GM21526 (cell line): ENCODE measurements around the gene HTN3.
"Not testable (repeated sequence)": the region's sequence is repeated elsewhere in the genome, so short reads cannot be mapped to it uniquely, and the experiment has no call there.

Experiments used
- ATAC-seq: cut with Tn5 transposase; IDR thresholded peaks from one replicate; pipeline ENCODE4 v1.9.1; 2021; ENCODE audit warnings: moderate library complexity; ENCODE audit not compliant: unreplicated experiment, low FRiP score

HTN3 gene

DNA sequence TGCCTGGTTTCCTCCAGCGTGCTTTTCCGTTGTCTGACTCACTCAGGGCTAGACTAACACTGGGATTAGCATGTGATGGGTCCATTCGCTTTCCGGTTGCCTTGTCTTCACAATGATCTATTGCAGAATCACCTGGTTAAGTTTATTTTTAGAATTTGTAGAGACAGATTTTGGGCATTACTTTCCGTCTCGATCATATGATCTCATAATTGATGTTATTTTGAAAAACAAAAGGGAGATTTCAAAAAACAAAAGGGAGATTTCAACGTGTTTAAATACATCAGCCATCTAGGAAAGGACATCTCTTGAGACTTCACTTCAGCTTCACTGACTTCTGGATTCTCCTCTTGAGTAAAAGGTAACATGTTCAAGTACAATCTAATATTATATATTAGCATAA is at the start of gene HTN3:
TSS of gene HTN3 (plus strand) at position 301 of the 400 bp plus-strand sequence. CDS start 2,282 bp downstream, outside the sequence.
- not testable (repeated sequence) for ATAC-seq

DNA sequence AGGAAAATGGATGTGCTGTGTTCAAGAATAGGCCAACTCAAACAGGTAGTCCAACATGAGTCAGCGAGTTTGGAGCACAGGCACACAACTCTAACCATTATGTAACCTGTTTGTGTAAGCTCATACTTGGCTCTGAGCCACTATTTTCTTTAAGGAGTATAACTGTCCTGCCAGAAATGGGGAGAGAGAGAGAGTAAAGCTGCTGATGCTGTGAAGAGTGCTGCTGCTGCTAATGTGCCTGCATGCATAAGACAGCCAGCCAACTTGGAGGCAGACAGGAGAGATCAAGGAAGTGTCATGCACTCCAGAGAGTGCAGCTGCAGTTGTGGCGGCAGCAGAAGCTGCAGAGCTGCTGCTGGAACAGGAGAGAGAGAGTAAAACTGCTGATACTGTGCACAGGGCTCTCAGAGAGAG is 44.2 kb upstream of the HTN3 start:
- ATAC-seq: no peak

DNA sequence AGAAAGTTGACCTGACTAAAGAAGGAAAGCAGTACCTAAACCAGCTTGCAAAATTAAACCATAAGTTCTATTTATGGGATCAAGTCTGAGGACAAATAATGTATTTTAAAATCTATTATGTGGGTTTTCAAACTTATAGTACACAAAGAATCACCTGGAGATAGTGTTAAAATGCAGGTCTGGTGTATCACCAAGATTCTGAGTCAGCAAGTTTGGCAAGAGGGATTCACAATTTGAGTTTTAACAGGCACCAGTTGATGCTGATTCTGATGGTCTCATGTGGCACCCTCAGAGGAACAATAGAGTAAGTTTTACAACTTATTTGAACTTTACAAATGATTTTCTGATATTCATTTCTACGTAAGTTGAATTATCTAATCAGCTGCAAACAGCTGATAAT is 41.6 kb upstream of the HTN3 start:
- ATAC-seq: no peak

DNA sequence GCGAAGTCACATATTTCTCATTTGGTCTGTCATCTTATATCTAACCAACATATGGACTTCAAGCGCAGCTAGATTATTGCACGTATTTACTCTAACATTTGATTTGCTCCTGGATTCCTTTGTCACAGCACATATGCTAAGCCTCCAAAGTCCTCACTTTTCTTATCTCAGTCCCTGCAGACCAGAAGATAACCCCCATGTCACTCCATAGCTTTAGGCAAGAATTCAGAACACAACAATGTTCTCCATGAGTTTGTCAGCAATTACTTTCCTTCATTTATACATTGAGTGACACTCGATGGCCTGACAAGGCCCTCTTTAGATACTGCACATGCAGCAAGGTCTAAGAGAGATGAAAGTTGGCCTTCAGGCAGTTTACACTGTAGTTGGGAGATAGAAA is 37.2 kb upstream of the HTN3 start:
- no peak for ATAC-seq

DNA sequence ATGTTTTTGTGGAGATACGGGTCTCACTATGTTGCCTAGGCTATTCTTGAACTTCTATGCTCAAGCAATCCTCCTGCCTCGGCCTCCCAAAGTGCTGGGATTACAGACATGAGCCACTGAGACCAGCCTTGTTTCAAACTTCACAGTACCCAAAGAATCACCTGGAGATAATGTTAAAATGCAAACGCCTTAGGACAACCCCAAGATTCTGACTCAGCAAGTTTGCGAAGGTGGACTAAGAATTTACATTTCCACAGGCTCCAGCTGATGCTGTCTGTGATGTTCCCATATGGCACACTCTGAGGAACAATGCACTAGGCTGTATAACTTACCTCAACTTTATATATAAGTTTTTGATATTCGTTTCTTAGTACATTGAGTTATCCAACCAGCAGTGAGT is 33.5 kb upstream of the HTN3 start:
- ATAC-seq: no peak

DNA sequence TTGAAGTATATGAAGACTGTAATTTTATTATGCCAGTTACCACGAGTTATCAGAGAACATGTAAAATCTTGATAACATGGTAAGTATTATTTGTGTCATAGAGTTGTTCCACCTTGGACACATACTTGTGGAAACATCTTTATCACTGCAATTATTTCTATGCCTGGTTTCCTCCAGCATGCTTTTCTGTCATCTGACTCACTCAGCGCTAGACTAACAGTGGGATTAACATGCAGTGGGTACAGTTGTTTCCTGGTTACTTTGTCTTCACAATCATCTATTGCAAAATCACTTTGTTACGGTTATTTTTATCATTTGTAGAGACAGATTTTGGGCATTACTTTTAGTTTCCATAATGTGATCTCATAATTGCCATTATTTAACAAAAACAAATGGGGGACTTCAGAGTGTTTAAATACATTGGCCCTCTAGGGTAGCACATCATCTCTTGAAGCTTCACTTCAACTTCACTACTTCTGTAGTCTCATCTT is 32.7 kb upstream of the HTN3 start, which contains the start of gene STATH:
TSS of gene STATH (plus strand) at position 441 of the 491 bp plus-strand sequence. CDS start 2,472 bp downstream, outside the sequence.
- ATAC-seq: no peak

DNA sequence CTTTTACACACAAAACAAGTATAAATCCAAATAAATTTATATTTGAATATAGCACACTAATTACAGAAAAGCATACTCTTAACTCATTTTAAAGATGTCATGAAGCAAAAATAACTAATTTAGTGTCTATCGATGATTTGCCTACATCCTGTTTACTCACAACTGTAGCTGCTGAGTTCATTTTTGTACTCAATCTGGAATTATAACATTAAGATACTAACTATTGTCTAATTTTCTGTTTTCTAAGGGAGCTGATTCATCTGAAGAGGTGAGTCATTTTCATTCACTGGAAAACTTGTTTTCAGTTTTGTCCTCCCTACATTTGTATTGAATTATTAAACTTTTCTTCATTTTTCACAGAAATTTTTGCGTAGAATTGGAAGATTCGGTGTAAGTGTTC is 28.8 kb upstream of the HTN3 start:
- ATAC-seq: no peak

DNA sequence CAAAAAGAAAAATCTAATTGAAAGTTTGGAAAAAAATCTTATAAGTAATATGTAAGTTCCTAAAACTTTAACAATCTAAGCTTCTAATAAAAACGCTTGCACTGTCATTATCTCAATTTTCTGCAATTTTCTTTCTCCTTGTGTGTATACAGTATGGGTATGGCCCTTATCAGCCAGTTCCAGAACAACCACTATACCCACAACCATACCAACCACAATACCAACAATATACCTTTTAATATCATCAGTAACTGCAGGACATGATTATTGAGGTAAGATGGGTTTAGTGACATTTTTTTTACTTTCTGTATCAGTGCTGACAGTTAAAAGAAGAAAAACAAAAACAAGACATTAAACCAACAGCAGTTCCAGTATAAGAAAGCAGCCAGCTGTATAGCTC is 27.5 kb upstream of the HTN3 start:
- ATAC-seq: no peak

DNA sequence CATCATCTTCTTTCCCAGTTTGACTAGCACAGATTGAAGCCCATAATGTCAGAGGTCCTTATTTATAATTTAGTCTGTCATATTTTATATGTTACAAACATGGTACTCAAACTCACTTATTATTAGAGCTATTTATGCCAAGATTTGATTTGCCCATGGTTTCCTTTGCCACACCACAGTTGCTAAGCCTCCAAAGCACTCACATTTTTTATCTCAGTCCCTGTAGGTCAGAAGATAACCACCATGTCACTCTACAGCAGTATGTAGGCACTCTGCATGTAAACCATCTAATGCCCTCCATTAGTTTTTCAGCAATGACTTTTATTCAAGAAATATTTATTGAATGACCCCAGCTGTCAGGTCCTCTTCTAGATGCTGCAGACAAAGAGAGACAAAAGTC is 25.8 kb upstream of the HTN3 start:
- ATAC-seq: no peak

DNA sequence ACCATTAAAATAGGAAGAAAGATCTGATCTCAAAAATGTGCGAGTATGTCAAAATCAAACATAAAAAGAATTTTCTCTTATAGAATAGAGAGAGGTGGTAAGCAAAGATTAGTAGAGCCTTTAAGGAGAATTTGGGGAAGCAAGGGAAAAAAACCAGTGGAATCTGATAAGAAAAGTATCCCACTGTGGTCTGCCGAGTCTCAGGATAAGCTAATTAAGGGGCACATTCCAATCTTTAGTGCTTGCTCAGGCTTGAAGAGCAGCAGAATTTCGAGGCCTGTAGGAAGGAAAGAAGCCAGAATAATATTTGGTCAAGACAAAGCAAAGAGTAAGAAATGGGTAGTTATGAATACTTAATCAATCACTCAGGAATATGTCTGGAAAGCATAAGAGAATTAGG is 19.5 kb upstream of the HTN3 start:
- no peak for ATAC-seq

DNA sequence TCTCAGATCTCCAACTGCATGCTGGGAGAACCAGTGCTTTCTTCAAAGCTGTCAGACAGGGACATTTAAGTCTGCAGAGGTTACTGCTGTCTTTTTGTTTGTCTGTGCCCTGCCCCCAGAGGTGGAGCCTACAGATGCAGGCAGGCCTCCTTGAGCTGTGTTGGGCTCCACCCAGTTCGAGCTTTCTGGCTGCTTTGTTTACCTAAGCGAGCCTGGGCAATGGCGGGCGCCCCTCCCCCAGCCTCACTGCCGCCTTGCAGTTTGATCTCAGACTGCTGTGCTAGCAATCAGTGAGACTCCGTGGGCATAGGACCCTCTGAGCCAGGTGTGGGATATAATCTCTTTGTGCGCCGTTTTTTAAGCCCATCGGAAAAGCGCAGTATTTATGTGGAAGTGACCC is 9.3 kb upstream of the HTN3 start:
- not testable (repeated sequence) for ATAC-seq

DNA sequence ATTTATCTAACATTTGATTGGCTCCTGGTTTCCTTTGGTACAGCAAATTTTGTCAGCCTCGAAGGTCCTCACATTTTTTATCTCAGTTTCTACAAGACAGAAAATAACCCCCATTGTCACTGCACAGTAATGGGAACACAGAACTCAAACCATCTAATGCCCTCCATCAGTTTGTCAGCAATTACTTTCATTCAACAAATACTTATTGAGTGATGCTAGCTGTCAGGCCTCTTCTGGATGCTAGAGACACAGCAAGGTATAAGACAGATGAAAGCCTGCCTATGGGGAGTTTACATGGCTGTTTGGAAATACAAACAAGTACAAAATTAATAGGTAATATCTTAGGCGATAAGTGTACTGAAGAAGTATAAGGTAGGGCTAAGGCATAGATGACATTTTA is 5.0 kb upstream of the HTN3 start:
- ATAC-seq: no peak

DNA sequence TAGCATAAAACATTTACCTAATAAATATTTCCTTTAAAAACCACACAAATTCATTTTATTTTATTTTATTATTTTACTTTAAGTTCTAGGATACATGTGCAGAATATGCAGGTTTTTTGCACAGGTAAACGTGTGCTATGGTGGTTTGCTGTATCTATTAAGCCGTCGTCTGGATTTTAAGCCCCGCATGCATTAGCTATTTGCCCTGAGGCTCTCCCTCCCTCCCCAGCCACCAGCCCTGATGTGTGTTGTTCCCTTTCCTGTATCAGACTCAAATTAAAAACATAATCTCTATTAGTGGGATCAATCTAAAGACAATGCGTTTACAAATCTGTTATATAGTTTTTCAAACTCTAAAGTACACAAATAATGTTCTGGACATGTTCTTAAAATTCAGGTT is 1.2 kb upstream of the HTN3 start:
- no peak for ATAC-seq

DNA sequence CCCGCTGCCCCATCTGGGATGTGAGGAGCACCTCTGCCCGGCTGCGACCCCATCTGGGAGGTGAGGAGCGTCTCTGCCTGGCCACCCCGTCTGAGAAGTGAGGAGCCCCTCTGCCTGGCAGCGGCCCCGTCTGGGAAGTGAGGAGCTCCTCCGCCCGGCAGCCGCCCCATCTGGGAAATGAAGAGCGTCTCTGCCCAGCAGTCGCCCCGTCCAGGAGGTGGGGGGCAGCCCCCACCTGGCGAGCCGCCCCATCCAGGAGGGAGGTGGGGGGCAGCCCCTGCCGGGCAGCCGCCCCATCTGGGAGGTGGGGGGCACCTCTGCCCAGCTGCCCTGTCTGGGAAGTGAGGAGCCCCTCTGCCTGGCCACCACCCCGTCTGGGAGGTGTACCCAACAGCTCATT is 9.3 kb downstream of the HTN3 start:
- ATAC-seq: not testable (repeated sequence)

DNA sequence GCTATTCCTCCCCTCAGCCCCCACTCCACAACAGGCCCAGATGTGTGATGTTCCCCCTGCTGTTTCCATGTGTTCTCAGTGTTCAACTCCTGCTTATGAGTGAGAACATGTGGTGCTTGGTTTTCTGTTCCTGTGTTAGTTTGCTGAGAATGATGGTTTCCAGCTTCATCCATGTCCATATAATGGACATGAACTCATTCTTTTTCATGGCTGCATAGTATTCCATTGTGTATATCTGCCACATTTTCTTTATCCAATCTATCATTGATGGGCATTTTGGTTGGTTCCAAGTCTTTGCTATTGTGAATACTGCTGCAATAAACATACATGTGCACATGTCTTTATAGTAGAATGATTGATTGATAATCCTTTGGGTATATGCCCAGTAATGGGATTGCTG is 11.7 kb downstream of the HTN3 start:
- ATAC-seq: not testable (repeated sequence)

DNA sequence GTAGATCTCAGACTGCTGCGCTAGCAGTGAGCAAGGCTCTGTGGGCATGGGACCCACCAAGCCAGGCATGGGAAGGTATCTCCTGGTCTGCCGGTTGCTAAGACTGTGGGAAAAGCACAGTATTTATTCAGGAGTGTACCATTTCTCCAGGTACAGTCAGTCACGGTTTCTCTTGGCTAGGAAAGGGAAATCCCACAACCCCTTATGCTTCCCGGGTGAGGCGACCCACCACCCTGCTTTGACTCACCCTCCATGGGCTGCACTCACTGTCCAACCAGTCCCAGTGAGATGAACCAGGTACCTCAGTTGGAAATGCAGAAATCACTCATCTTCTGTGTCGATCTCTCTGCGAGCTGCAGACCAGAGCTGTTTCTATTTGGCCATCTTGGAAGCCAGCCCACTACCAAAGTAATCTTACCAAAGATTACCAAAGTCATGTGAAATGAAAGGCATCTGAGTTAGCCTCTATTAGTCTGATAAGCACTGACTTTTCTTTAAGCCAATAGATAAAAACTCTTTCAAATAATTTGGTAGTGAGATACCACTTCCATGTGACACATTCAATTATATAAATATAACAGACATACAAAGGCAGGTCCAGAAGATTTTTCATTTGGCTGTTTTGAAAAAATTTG is 13.5 kb downstream of the HTN3 start:
- no peak for ATAC-seq

DNA sequence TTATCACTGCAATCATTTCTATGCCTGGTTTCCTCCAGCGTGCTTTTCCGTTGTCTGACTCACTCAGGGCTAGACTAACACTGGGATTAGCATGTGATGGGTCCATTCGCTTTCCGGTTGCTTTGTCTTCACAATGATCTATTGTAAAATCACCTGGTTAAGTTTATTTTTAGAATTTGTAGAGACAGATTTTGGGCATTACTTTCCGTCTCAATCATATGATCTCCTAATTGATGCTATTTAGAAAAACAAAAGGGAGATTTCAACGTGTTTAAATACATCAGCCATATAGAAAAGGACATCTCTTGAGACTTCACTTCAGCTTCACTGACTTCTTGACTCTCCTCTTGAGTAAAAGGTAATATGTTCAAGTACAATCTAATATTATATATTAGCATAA is 21.9 kb downstream of the HTN3 start, which contains the start of gene HTN1:
TSS of gene HTN1 (plus strand) at position 301 of the 400 bp plus-strand sequence. CDS start 2,639 bp downstream, outside the sequence.
- not testable (repeated sequence) for ATAC-seq

DNA sequence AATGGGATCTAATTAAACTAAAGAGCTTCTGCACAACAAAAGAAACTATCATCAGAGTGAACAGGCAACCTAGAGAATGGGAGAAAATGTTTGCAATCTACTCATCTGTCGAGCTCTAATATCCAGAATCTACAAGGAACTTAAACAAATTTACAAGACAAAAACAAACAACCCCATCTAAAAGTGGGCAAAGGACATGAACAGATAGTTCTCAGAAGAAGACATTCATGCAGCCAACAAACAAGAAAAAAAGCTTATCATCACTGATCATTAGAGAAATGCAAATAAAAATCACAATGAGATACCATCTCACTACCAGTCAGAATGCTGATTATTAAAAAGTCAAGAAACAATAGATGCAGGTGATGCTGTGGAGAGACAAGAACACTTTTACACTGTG is 28.3 kb downstream of the HTN3 start:
- not testable (repeated sequence) for ATAC-seq

DNA sequence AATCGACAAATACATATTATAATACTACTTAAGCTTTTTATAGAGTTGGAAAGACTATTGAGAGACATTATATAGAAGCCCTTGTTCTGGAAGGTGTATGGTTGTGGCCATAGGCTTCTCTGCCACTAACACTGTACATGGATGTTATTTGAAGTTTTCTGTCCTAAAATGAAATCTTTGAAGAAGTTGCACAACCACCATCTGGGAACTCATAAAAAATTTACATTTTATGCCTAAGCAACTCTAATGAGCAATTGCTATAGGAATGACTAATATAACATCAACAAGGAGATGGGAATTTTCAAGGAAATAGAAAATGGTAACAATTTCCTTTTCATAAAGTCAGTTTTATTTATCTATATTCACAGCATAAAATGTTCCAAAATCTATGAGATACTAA is 29.4 kb downstream of the HTN3 start:
- no peak for ATAC-seq

DNA sequence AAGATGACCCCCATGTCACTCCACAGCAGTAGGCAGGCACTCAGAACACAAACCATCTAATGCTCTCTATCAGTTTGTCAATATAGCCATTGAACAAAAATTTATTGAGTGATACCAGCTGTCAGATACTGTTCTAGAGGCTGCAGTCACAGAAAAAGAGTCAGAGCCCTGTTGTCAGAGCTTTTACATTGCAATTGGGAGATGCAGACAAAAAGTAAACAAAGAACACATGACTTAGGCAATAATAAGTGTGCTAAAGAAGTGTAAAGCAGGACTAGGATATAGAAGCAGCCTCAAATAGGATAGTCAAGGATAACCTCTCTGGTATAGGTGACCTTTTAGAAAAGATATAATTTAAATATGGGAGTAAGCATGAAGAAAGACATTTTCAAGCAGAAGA is 30.9 kb downstream of the HTN3 start:
- ATAC-seq: no peak

DNA sequence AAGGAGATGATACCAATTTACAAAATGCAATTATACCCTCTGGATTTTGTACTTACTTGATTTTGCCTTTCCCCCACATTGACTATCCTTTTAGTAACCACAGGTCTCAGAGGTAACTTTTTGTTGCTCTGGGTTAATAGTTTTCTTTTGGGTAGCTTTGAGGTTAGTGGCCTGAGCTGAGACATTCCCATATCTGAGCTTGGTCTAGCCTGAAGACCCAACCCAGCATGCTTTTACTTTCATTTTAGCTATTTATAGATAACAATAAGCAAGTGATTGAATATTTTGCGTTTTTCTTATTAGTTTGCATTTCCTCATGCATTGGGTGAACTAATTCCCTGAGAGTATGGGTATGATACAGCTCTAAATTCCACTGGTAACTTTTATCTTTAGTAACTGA is 33.7 kb downstream of the HTN3 start:
- ATAC-seq: no peak

DNA sequence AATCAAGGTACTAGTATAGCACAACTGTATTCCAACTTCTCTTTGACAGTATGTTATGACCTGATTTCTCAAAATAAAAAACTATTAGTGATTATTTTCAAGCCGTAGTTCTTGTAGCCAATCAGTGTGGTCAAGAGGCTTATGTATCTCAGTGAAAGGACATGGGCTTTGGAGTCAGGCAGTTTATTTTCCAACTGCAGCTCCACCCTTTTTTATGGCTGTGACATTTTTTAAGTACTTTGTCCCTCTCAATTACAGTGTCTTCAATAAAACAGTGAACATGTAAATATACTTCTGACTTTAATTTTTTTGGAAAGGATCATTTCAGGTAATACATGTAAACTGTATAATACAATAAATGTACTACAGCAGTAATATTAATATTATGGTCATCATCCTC is 51.9 kb downstream of the HTN3 start:
- ATAC-seq: no peak
